HG03108 (cell line): ENCODE results near the gene OBSL1.

Experiments
- ATAC-seq: cut with Tn5 transposase; IDR thresholded peaks from one replicate; pipeline ENCODE4 v1.9.1; 2021; ENCODE audit warnings: moderate library complexity; ENCODE audit not compliant: unreplicated experiment

OBSL1 gene

GRCh38 chr2:219516888-219517287 lies 54.5 kb downstream of the OBSL1 start:
- no peak for ATAC-seq

GRCh38 chr2:219515874-219516629 lies 55.3 kb downstream of the OBSL1 start:
- ATAC-seq = no peak

GRCh38 chr2:219514836-219515235 lies 56.5 kb downstream of the OBSL1 start:
- no peak for ATAC-seq

GRCh38 chr2:219514196-219514761 lies 57.1 kb downstream of the OBSL1 start, which contains the start of gene ASIC4:
TSS of gene ASIC4 (plus strand) at chr2:219514482. CDS start at chr2:219514725, 243 bp downstream.
- ATAC-seq = no peak

- ATAC-seq = no peak
Measured at GRCh38 chr2:219513787-219514186, 57.6 kb downstream of the OBSL1 start.

GRCh38 chr2:219512524-219513216 lies 58.7 kb downstream of the OBSL1 start:
- no peak for ATAC-seq

GRCh38 chr2:219511547-219512325 lies 59.6 kb downstream of the OBSL1 start:
- ATAC-seq = no peak

GRCh38 chr2:219510512-219511135 lies 60.7 kb downstream of the OBSL1 start:
- no peak for ATAC-seq

- ATAC-seq = no peak
Measured at GRCh38 chr2:219509780-219510511, 61.4 kb downstream of the OBSL1 start.

GRCh38 chr2:219508971-219509779 lies 62.2 kb downstream of the OBSL1 start:
- no peak for ATAC-seq

GRCh38 chr2:219508444-219508734 lies 63.0 kb downstream of the OBSL1 start:
- no peak for ATAC-seq

GRCh38 chr2:219507581-219508443 lies 63.5 kb downstream of the OBSL1 start:
- ATAC-seq = no peak

GRCh38 chr2:219506802-219507526 lies 64.4 kb downstream of the OBSL1 start:
- ATAC-seq = no peak

- no peak for ATAC-seq
Measured at GRCh38 chr2:219506153-219506801, 65.1 kb downstream of the OBSL1 start.

GRCh38 chr2:219505585-219505984 lies 65.8 kb downstream of the OBSL1 start:
- ATAC-seq = no peak

- ATAC-seq = no peak
Measured at GRCh38 chr2:219502618-219503017, 68.7 kb downstream of the OBSL1 start.

GRCh38 chr2:219501849-219502248 lies 69.5 kb downstream of the OBSL1 start:
- no peak for ATAC-seq
